ENCODE data around the gene LATS2.

DNA sequence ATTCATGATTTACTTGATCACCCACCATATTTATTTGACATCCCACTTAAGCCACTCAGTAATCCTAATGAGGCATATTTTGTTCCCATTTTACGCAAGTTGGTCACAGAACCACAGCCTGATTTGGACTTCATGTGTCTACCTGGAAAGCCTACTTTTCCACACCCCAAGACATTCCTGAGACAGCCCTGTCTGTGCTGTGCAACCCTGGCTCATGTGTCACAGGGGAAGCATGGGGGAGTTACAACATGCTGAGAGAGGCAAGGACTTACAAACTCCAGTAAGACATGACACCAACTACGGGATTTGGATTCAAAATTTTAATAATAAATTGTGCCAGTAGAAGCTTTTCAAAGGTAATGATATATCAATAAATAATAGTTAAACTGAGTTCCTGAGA is 88.7 kb downstream of the LATS2 start:
- no peak for TF ChIP-seq CTCF (IDR thresholded peaks at IDR 0.05)
- no peak for TF ChIP-seq POLR2AphosphoS5 (IDR thresholded peaks at IDR 0.05)
- TF ChIP-seq POLR2A (IDR thresholded peaks at IDR 0.05) = no peak
